ENCODE measurements around the gene EPOP. TPM values are rescaled to one million over a fixed set of nuclear protein-coding genes. Genes with fewer than 3 reads are reported as not detected.
A peak's percentile ranks its signal among the peaks of the same experiment; 100 is the strongest.

The EPOP gene
- total and polyA plus RNA-seq, 2 of the 13 experiments (the other 11 are each of a cell fraction or from before 2014, with no cell fraction given): 14.7 to 37.8 TPM

DNA sequence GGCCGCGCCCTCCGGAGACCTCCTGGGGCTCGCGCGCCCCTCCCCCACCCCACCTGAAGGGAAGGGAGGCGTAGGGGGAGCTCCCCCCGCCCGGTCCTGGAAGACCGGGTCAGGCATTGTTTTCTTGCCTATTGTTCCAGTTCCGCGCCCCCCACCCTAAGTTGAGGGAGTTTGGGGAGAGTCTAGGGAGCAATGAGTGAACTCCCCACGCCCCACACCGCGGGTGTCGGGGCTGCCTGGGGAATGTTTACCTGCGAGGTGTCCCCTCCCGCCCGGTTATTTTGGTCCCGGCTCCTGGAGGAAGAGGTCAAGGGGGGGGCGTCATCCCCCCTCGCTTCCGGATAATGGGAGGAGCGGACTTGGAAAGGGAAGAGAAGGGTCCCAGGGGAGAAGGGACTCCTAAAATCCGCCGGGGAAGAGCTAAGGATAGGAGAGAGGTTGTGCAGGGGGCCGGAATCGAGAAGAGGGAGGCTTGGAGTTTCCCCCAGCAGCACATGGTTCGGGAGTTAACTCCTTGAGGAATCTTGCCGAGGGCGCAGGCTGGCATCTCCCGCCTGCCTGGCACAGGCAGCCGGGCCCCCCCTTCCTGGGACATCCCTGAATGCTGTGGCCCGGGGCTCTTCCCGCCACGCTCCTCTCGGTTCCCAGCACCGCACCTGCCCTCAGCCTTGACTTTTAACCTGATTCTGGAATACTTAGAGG lies 31.2 kb upstream of the EPOP start (continued):
- TF ChIP-seq, protein P1, sequence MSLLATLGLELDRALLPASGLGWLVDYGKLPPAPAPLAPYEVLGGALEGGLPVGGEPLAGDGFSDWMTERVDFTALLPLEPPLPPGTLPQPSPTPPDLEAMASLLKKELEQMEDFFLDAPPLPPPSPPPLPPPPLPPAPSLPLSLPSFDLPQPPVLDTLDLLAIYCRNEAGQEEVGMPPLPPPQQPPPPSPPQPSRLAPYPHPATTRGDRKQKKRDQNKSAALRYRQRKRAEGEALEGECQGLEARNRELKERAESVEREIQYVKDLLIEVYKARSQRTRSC (CRISPR knock-in tag; IDR thresholded peaks at IDR 0.05; ENCODE audit: low read depth): no peak
- TF ChIP-seq SOX5 (CRISPR knock-in tag; IDR thresholded peaks at IDR 0.05; ENCODE audit: borderline replicate concordance) (peak; percentile 68; the same call in 1 of the 2 replicates), TMF1 (CRISPR knock-in tag; IDR thresholded peaks at IDR 0.05; ENCODE audit: low read depth) (no peak), RBM22 (optimal IDR thresholded peaks at IDR 0.05; ENCODE audit: low read length) (peak; percentile 76), KLF6 (CRISPR knock-in tag; IDR thresholded peaks at IDR 0.05) (no peak), ZNF12 (CRISPR knock-in tag; IDR thresholded peaks at IDR 0.05) (peak; percentile 52; the same call in 1 of the 2 replicates), MTERF4 (CRISPR knock-in tag; IDR thresholded peaks at IDR 0.05) (peak; percentile 80), CHD2 (IDR thresholded peaks at IDR 0.05; ENCODE audit: low read depth, low read length) (no peak), CBX2 (IDR thresholded peaks at IDR 0.05; ENCODE audit: low read depth, low read length) (no peak), CBX2 (CRISPR knock-in tag; IDR thresholded peaks at IDR 0.05; ENCODE audit: low read depth) (no peak), ZNF749 (CRISPR knock-in tag; IDR thresholded peaks at IDR 0.05; ENCODE audit: borderline replicate concordance) (no peak), KMT2B (CRISPR knock-in tag; IDR thresholded peaks at IDR 0.05) (peak; percentile 40; the same call in 1 of the 2 replicates), TFDP2 (CRISPR knock-in tag; IDR thresholded peaks at IDR 0.05) (no peak), SMC3 (IDR thresholded peaks at IDR 0.05; ENCODE audit: low read length) (no peak), HOXA3 (CRISPR knock-in tag; IDR thresholded peaks at IDR 0.05) (0 out of 2 replicates have a peak, but pooled peaks have one; percentile 3), CHD4 (IDR thresholded peaks at IDR 0.05; ENCODE audit: borderline replicate concordance, low read length) (no peak), TOE1 (CRISPR knock-in tag; IDR thresholded peaks at IDR 0.05) (no peak), MXI1 (IDR thresholded peaks at IDR 0.05; ENCODE audit: borderline replicate concordance, low read depth, low read length) (peak; percentile 19; the same call in 1 of the 3 replicates), ATF7 (IDR thresholded peaks at IDR 0.05) (no peak), ATF7 (CRISPR knock-in tag; IDR thresholded peaks at IDR 0.05) (peak; percentile 66; the same call in 1 of the 2 replicates), ZNF256 (CRISPR knock-in tag; conservative IDR thresholded peaks at IDR 0.05) (no peak), PAX8 (CRISPR knock-in tag; IDR thresholded peaks at IDR 0.05; ENCODE audit: borderline replicate concordance) (no peak), ZNF879 (CRISPR knock-in tag; IDR thresholded peaks at IDR 0.05) (0 out of 2 replicates have a peak, but pooled peaks have one; percentile 0), ELF1 (CRISPR knock-in tag; IDR thresholded peaks at IDR 0.05) (peak; percentile 60), RXRA (CRISPR knock-in tag; IDR thresholded peaks at IDR 0.05) (no peak; the same call in 1 of the 2 replicates), ZBTB1 (CRISPR knock-in tag; IDR thresholded peaks at IDR 0.05; ENCODE audit: borderline replicate concordance) (no peak), FOXO1 (CRISPR knock-in tag; IDR thresholded peaks at IDR 0.05) (no peak; the same call in 1 of the 2 replicates), NAIF1 (CRISPR knock-in tag; IDR thresholded peaks at IDR 0.05; ENCODE audit: borderline replicate concordance) (no peak), ZNF331 (CRISPR knock-in tag; IDR thresholded peaks at IDR 0.05) (0 out of 2 replicates have a peak, but pooled peaks have one; percentile 8)
- TF ChIP-seq, protein P2, sequence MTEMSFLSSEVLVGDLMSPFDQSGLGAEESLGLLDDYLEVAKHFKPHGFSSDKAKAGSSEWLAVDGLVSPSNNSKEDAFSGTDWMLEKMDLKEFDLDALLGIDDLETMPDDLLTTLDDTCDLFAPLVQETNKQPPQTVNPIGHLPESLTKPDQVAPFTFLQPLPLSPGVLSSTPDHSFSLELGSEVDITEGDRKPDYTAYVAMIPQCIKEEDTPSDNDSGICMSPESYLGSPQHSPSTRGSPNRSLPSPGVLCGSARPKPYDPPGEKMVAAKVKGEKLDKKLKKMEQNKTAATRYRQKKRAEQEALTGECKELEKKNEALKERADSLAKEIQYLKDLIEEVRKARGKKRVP (CRISPR knock-in tag; IDR thresholded peaks at IDR 0.05): no peak
